Large intestine (tissue), 3 donors: ENCODE results near the gene DYRK4. TPM values are rescaled to one million over a fixed set of nuclear protein-coding genes. Genes with fewer than 3 reads are reported as not detected.
A peak's percentile ranks its signal among the peaks of the same experiment; 100 is the strongest.

Experiments used
- DNase-seq, 2 donors: peaks; one replicate each; pipeline versions ENCODE4 v3.0.0 to v3.0.0-alpha.2; 2013
- H3K27ac ChIP-seq: one replicate; pipeline ENCODE4 v1.5.1; 2013; ENCODE audit warnings: low read length
- H3K27me3 ChIP-seq: 2 replicates; pipeline ENCODE4 v1.6.1; 2013; ENCODE audit warnings: low read length; ENCODE audit not compliant: control insufficient read depth, insufficient read depth
- H3K36me3 ChIP-seq: 2 replicates; pipeline ENCODE4 v1.6.1; 2013; ENCODE audit warnings: low read length; ENCODE audit not compliant: control insufficient read depth, insufficient read depth
- H3K4me1 ChIP-seq: one replicate; pipeline ENCODE4 v1.6.1; 2013; ENCODE audit warnings: low read length; ENCODE audit not compliant: control insufficient read depth, insufficient read depth
- H3K4me3 ChIP-seq: one replicate; pipeline ENCODE4 v1.5.1; 2013; ENCODE audit warnings: low read length
- H3K9me3 ChIP-seq: one replicate; pipeline ENCODE4 v1.6.1; 2013; ENCODE audit warnings: mild to moderate bottlenecking, low read depth, low read length, moderate library complexity; ENCODE audit not compliant: control insufficient read depth
- WGBS: methylation state at CpG from one replicate; pipeline ENCODE4 v1.1.5; 2013; ENCODE audit warnings: low lambda C conversion rate; ENCODE audit not compliant: insufficient coverage; 5-methylcytosine and 5-hydroxymethylcytosine counted together
- polyA plus RNA-seq: library from polyadenylated mRNA; unstranded; fragments of 120-200 nt; gene quantifications from one replicate; pipeline ENCODE4 v1.2.1, GENCODE V29; 2013

The DYRK4 gene
- polyA plus RNA-seq, 1 donor = 59.6 TPM

GRCh38 chr12:4584896-4585295 lies 22.9 kb downstream of the DYRK4 start:
- no peak for DNase-seq
- no peaks in the 10 kb centered on the region for H3K4me1 ChIP-seq
- H3K9me3 ChIP-seq = no peaks in the 10 kb centered on the region
- H3K4me3 ChIP-seq = no peak overlapping the region
- H3K36me3 ChIP-seq = no peaks in the 10 kb centered on the region
- 100% methylated on average over 3 of the region's 7 CpGs for WGBS
- peaks cover 3% of the 10 kb centered on the region for H3K27me3 ChIP-seq
- H3K27ac ChIP-seq = no peak overlapping the region

- H3K4me1 ChIP-seq = no peaks in the 10 kb centered on the region
- no CpG with 5 or more reads among the region's 5 CpGs for WGBS
- peak in 1 of 2 donors; percentile 48 for DNase-seq
- no peaks in the 10 kb centered on the region for H3K36me3 ChIP-seq
- H3K27ac ChIP-seq = no peak overlapping the region
- no peak overlapping the region for H3K4me3 ChIP-seq
- H3K27me3 ChIP-seq = no peaks in the 10 kb centered on the region
- H3K9me3 ChIP-seq = no peaks in the 10 kb centered on the region
Observed at GRCh38 chr12:4586500-4586899, 24.5 kb downstream of the DYRK4 start.

- no peaks in the 10 kb centered on the region for H3K36me3 ChIP-seq
- 75% methylated on average over 2 of the region's 9 CpGs for WGBS
- H3K4me3 ChIP-seq = no peak overlapping the region
- no peaks in the 10 kb centered on the region for H3K27me3 ChIP-seq
- DNase-seq = no peak
- no peaks in the 10 kb centered on the region for H3K9me3 ChIP-seq
- H3K27ac ChIP-seq = no peak overlapping the region
- H3K4me1 ChIP-seq = no peaks in the 10 kb centered on the region
Observed at GRCh38 chr12:4587108-4587507, 25.1 kb downstream of the DYRK4 start.

GRCh38 chr12:4588916-4589315 lies 26.9 kb downstream of the DYRK4 start:
- H3K9me3 ChIP-seq = no peaks in the 10 kb centered on the region
- H3K27me3 ChIP-seq = no peaks in the 10 kb centered on the region
- no peaks in the 10 kb centered on the region for H3K4me1 ChIP-seq
- H3K4me3 ChIP-seq = no peak overlapping the region
- no peaks in the 10 kb centered on the region for H3K36me3 ChIP-seq
- no CpG with 5 or more reads among the region's 3 CpGs for WGBS
- DNase-seq = no peak
- H3K27ac ChIP-seq = no peak overlapping the region

GRCh38 chr12:4589941-4590340 lies 27.9 kb downstream of the DYRK4 start:
- Histone ChIP-seq H3K36me3 (no peaks in the 10 kb centered on the region), H3K9me3 (no peaks in the 10 kb centered on the region), H3K27ac (no peak overlapping the region), H3K4me3 (no peak overlapping the region), H3K4me1 (no peaks in the 10 kb centered on the region), H3K27me3 (no peaks in the 10 kb centered on the region)
- DNase-seq = no peak
- 80% methylated on average over 1 of the region's 2 CpGs for WGBS

GRCh38 chr12:4591180-4591687 lies 29.2 kb downstream of the DYRK4 start:
- H3K4me3 ChIP-seq = no peak overlapping the region
- no peaks in the 10 kb centered on the region for H3K4me1 ChIP-seq
- 93% methylated on average over 3 of the region's 7 CpGs for WGBS
- no peak overlapping the region for H3K27ac ChIP-seq
- no peak for DNase-seq
- no peaks in the 10 kb centered on the region for H3K9me3 ChIP-seq
- no peaks in the 10 kb centered on the region for H3K36me3 ChIP-seq
- H3K27me3 ChIP-seq = no peaks in the 10 kb centered on the region

GRCh38 chr12:4595881-4596280 lies 33.9 kb downstream of the DYRK4 start:
- WGBS = no CpG with 5 or more reads among the region's 6 CpGs
- no peaks in the 10 kb centered on the region for H3K36me3 ChIP-seq
- H3K4me3 ChIP-seq = no peak overlapping the region
- no peaks in the 10 kb centered on the region for H3K4me1 ChIP-seq
- H3K27ac ChIP-seq = no peak overlapping the region
- DNase-seq = no peak
- H3K9me3 ChIP-seq = no peaks in the 10 kb centered on the region
- no peaks in the 10 kb centered on the region for H3K27me3 ChIP-seq

GRCh38 chr12:4603421-4603820 lies 41.4 kb downstream of the DYRK4 start:
- Histone ChIP-seq H3K4me3 (no peak overlapping the region), H3K9me3 (no peaks in the 10 kb centered on the region), H3K4me1 (peaks cover 6% of the 10 kb centered on the region), H3K36me3 (peaks cover 5% of the 10 kb centered on the region), H3K27me3 (peaks cover 5% of the 10 kb centered on the region), H3K27ac (no peak overlapping the region)
- no peak for DNase-seq
- 38% methylated on average over 1 of the region's 7 CpGs for WGBS

GRCh38 chr12:4603946-4604345 lies 41.9 kb downstream of the DYRK4 start:
- H3K4me1 ChIP-seq = peaks cover 6% of the 10 kb centered on the region
- WGBS = no CpG with 5 or more reads among the region's 1 CpG
- no peak overlapping the region for H3K27ac ChIP-seq
- peaks cover 5% of the 10 kb centered on the region for H3K27me3 ChIP-seq
- no peak for DNase-seq
- H3K4me3 ChIP-seq = no peak overlapping the region
- H3K36me3 ChIP-seq = peaks cover 5% of the 10 kb centered on the region
- H3K9me3 ChIP-seq = no peaks in the 10 kb centered on the region

- Histone ChIP-seq H3K27ac (peak overlapping the region; percentile 14), H3K4me3 (peak overlapping the region; percentile 73)
Observed at GRCh38 chr12:4604684-4605193, 42.7 kb downstream of the DYRK4 start.

GRCh38 chr12:4607056-4607455 lies 45.0 kb downstream of the DYRK4 start:
- Histone ChIP-seq H3K27ac (no peak overlapping the region), H3K4me1 (peaks cover 6% of the 10 kb centered on the region), H3K9me3 (no peaks in the 10 kb centered on the region), H3K4me3 (no peak overlapping the region), H3K36me3 (peaks cover 21% of the 10 kb centered on the region), H3K27me3 (peaks cover 5% of the 10 kb centered on the region)
- DNase-seq = peak; percentile 23 to 55
- WGBS = no CpG with 5 or more reads among the region's 3 CpGs

More at GRCh38 chr12:4604684-4605193, 42.7 kb downstream of the DYRK4 start:
- Histone ChIP-seq H3K4me1 (peaks cover 6% of the 10 kb centered on the region), H3K36me3 (peaks cover 5% of the 10 kb centered on the region), H3K27me3 (peaks cover 5% of the 10 kb centered on the region), H3K9me3 (no peaks in the 10 kb centered on the region)
- no CpG with 5 or more reads among the region's 25 CpGs for whole genome bisulfite sequencing
- peak; percentile 78 to 89 for DNase-seq
